ENCODE measurements around the gene ADAMTS6. TPM values are rescaled to one million over a fixed set of nuclear protein-coding genes. Genes with fewer than 3 reads are reported as not detected.

The ADAMTS6 gene
- total RNA-seq, 3 donors from 2014 or later (not counting 1 experiment from before 2014, with no cell fraction given), result 0.47 to 1.4 (median 1.1) TPM

DNA sequence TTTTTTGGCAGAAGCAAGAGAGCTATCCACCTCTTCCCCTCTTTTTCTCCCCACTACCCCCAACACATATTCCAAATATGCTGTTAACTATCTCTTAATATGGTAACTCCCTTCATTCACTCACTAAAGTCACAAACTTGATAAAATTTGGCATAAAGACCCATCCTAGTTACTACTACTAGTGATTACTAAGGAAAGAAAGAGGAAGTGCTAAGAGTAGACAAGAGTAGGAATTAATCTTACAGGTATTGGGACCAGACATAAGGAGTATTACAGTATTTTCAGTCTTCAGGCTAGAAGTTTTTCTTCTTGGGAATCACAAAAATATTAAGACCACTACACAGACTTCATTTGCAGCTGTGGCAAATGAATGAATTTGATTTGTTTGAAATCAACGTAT is 2.2 kb downstream of the ADAMTS6 start:
- H3K4me1 ChIP-seq (ENCODE audit: control insufficient read depth, insufficient read depth, low read length), result peaks cover 13% of the 10 kb centered on the region
- Mint-ChIP-seq H3K4me1 (peaks cover 10 to 24% of the 10 kb centered on the region in 2 donors), H3K4me3 (no peak overlapping the region), H3K27me3 (ENCODE audit: low read depth in 2 of 2) (peaks cover 0 to 5% of the 10 kb centered on the region in 2 donors), H3K27ac (no peak overlapping the region), H3K9me3 (no peaks in the 10 kb centered on the region), H3K36me3 (no peaks in the 10 kb centered on the region)
- H3K36me3 ChIP-seq (ENCODE audit: control insufficient read depth, insufficient read depth, low read length), result no peaks in the 10 kb centered on the region
- intact Hi-C loops (cut with micrococcal nuclease), result no loop called here
- peaks cover 13% of the 10 kb centered on the region for H3K27me3 ChIP-seq (ENCODE audit: control insufficient read depth, insufficient read depth, low read length)
- no peak overlapping the region for H3K27ac ChIP-seq (ENCODE audit: low read length)
- H3K4me3 ChIP-seq (ENCODE audit: low read length), result no peak overlapping the region
- WGBS (ENCODE audit: insufficient coverage), result 86% methylated on average over 1 of the region's 1 CpG
- TF ChIP-seq, protein P1, sequence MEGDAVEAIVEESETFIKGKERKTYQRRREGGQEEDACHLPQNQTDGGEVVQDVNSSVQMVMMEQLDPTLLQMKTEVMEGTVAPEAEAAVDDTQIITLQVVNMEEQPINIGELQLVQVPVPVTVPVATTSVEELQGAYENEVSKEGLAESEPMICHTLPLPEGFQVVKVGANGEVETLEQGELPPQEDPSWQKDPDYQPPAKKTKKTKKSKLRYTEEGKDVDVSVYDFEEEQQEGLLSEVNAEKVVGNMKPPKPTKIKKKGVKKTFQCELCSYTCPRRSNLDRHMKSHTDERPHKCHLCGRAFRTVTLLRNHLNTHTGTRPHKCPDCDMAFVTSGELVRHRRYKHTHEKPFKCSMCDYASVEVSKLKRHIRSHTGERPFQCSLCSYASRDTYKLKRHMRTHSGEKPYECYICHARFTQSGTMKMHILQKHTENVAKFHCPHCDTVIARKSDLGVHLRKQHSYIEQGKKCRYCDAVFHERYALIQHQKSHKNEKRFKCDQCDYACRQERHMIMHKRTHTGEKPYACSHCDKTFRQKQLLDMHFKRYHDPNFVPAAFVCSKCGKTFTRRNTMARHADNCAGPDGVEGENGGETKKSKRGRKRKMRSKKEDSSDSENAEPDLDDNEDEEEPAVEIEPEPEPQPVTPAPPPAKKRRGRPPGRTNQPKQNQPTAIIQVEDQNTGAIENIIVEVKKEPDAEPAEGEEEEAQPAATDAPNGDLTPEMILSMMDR (IDR thresholded peaks at IDR 0.05), result no peak
- ATAC-seq, result no peak
- DNase-seq, result no peak
- no peaks in the 10 kb centered on the region for H3K9me3 ChIP-seq (ENCODE audit: control insufficient read depth, insufficient read depth, low read length)

DNA sequence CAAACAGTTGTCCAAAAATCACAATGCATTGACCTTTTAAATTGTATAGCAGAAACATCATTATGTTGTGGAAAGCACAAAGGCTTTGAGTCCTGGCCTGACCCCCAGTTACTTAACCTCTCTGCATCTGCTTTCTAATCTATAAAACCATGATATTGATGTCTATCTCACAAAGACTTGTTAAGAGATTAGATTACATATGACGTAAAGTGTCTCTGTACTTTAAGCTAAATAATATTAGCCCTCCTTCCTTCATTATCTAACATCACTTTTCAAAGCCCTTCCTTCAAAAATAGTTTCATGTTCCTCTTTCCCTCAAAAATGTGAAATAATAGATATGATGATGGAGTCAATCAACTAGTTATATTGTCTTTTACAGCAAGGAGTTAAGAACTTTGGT is 3.4 kb downstream of the ADAMTS6 start:
- Histone ChIP-seq H3K27ac (ENCODE audit: low read length) (no peak overlapping the region), H3K27me3 (ENCODE audit: control insufficient read depth, insufficient read depth, low read length) (peaks cover 13% of the 10 kb centered on the region), H3K4me3 (ENCODE audit: low read length) (no peak overlapping the region), H3K36me3 (ENCODE audit: control insufficient read depth, insufficient read depth, low read length) (no peaks in the 10 kb centered on the region), H3K4me1 (ENCODE audit: control insufficient read depth, insufficient read depth, low read length) (peaks cover 13% of the 10 kb centered on the region), H3K9me3 (ENCODE audit: control insufficient read depth, insufficient read depth, low read length) (no peaks in the 10 kb centered on the region)
- H3K9me3 Mint-ChIP-seq, result no peaks in the 10 kb centered on the region
- peaks cover 0 to 7% of the 10 kb centered on the region in 2 donors for H3K27me3 Mint-ChIP-seq (ENCODE audit: low read depth in 2 of 2)
- DNase-seq, result no peak
- no CpG with 5 or more reads among the region's 1 CpG for WGBS (ENCODE audit: insufficient coverage)
- ATAC-seq, result no peak
- intact Hi-C loops (cut with micrococcal nuclease), result no loop called here
- no peaks in the 10 kb centered on the region for H3K36me3 Mint-ChIP-seq
- TF ChIP-seq, protein P1 (IDR thresholded peaks at IDR 0.05), result no peak
- H3K4me1 Mint-ChIP-seq, result peaks cover 7 to 20% of the 10 kb centered on the region in 2 donors
- H3K4me3 Mint-ChIP-seq, result no peak overlapping the region
- H3K27ac Mint-ChIP-seq, result no peak overlapping the region

DNA sequence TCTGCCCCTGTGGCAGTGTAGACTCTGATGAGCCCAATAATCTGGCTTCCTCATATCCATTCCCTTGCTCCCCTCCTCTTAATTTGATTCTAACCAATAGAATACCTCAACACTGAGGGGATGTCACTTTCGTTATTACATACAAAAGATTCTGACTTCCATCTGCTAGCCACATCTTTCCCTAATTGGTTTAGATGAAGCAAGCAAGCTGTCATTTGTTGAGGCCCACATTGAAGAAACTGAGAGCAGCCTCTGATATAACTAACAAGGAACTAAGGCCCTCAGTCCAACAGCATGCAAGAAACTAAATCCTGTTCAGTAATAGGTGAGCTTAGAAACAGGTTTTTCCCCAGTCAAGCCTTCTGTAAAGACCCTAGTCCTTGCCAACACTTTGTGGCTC is 5.8 kb downstream of the ADAMTS6 start:
- ATAC-seq (no peak), DNase-seq (no peak)
- Mint-ChIP-seq H3K4me3 (no peak overlapping the region), H3K27me3 (ENCODE audit: low read depth in 2 of 2) (peaks cover 4 to 7% of the 10 kb centered on the region in 2 donors), H3K9me3 (no peaks in the 10 kb centered on the region), H3K27ac (no peak overlapping the region), H3K36me3 (no peaks in the 10 kb centered on the region), H3K4me1 (no peaks in the 10 kb centered on the region)
- intact Hi-C loops (cut with micrococcal nuclease), result no loop called here
- Histone ChIP-seq H3K36me3 (ENCODE audit: control insufficient read depth, insufficient read depth, low read length) (no peaks in the 10 kb centered on the region), H3K27ac (ENCODE audit: low read length) (no peak overlapping the region), H3K4me3 (ENCODE audit: low read length) (no peak overlapping the region), H3K9me3 (ENCODE audit: control insufficient read depth, insufficient read depth, low read length) (no peaks in the 10 kb centered on the region), H3K4me1 (ENCODE audit: control insufficient read depth, insufficient read depth, low read length) (peaks cover 7% of the 10 kb centered on the region), H3K27me3 (ENCODE audit: control insufficient read depth, insufficient read depth, low read length) (peaks cover 9% of the 10 kb centered on the region)
- TF ChIP-seq, protein P1 (IDR thresholded peaks at IDR 0.05), result no peak
- 75% methylated on average over 1 of the region's 1 CpG for WGBS (ENCODE audit: insufficient coverage)

DNA sequence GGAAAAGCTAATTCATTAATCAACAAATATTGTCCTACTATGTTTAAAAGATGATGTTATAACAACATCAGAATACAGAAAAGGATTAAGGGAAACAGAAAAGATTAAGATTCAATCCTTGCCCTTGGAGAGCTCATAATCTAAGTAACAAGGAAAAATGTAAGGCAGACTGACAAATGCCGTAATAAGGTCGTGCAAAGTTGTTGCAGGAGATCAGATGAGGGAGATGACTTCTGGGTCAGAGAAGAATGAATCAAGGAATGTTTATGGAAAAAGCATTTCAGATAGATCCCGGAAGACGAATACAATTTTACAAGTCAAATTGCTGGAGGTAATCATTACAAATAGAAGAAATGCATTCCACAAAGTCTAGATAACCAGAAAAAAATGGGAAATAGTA is 6.4 kb downstream of the ADAMTS6 start:
- no peaks in the 10 kb centered on the region for H3K9me3 Mint-ChIP-seq
- ATAC-seq, result no peak
- H3K36me3 ChIP-seq (ENCODE audit: control insufficient read depth, insufficient read depth, low read length), result no peaks in the 10 kb centered on the region
- no peak overlapping the region for H3K27ac Mint-ChIP-seq
- H3K27ac ChIP-seq (ENCODE audit: low read length), result no peak overlapping the region
- H3K27me3 Mint-ChIP-seq (ENCODE audit: low read depth in 2 of 2), result peaks cover 7% of the 10 kb centered on the region in 2 donors
- DNase-seq, result no peak
- no peak overlapping the region for H3K4me3 Mint-ChIP-seq
- intact Hi-C loops (cut with micrococcal nuclease), result no loop called here
- no peaks in the 10 kb centered on the region for H3K9me3 ChIP-seq (ENCODE audit: control insufficient read depth, insufficient read depth, low read length)
- peaks cover 3% of the 10 kb centered on the region for H3K4me1 ChIP-seq (ENCODE audit: control insufficient read depth, insufficient read depth, low read length)
- H3K4me3 ChIP-seq (ENCODE audit: low read length), result no peak overlapping the region
- H3K4me1 Mint-ChIP-seq, result no peaks in the 10 kb centered on the region
- H3K36me3 Mint-ChIP-seq, result no peaks in the 10 kb centered on the region
- H3K27me3 ChIP-seq (ENCODE audit: control insufficient read depth, insufficient read depth, low read length), result peaks cover 6% of the 10 kb centered on the region
- 88% methylated on average over 2 of the region's 4 CpGs for WGBS (ENCODE audit: insufficient coverage)
- TF ChIP-seq, protein P1 (IDR thresholded peaks at IDR 0.05), result no peak
